Natural killer cell (primary cell): Measurements from ENCODE around the gene RLN3. TPM values are rescaled to one million over a fixed set of nuclear protein-coding genes. Genes with fewer than 3 reads are reported as not detected.

Experiments used
- ATAC-seq, 3 donors: fragments of 150-1000 bp in 2 of 3; fragments of 200-7000 bp in 1 of 3; cut with Tn5 transposase; 1 replicate in 1 of 3; 2 replicates in 2 of 3; pipeline ENCODE4 v1.10.0; 2021; ENCODE audit warnings: mild to moderate bottlenecking in 2 of 3, moderate library complexity in 2 of 3
- DNase-seq, 2 donors: peaks; one replicate each; pipeline versions ENCODE4 v3.0.0 to v3.0.0-alpha.2; 2013 to 2021; ENCODE audit warnings: mixed read lengths in 1 of 2
- H3K27ac ChIP-seq: one replicate; pipeline ENCODE4 v1.5.1; 2013; ENCODE audit warnings: mild to moderate bottlenecking, low read length
- H3K27me3 ChIP-seq: one replicate; pipeline ENCODE4 v1.6.1; 2013; ENCODE audit warnings: low read length; ENCODE audit not compliant: control insufficient read depth, insufficient read depth
- H3K36me3 ChIP-seq: one replicate; pipeline ENCODE4 v1.6.1; 2013; ENCODE audit warnings: low read length; ENCODE audit not compliant: control insufficient read depth, insufficient read depth
- H3K4me1 ChIP-seq: one replicate; pipeline ENCODE4 v1.6.1; 2013; ENCODE audit warnings: low read length; ENCODE audit not compliant: control insufficient read depth, insufficient read depth
- H3K4me3 ChIP-seq: one replicate; pipeline ENCODE4 v1.5.1; 2013; ENCODE audit warnings: low read length
- H3K9me3 ChIP-seq: one replicate; pipeline ENCODE4 v1.6.1; 2013; ENCODE audit warnings: low read length; ENCODE audit not compliant: control insufficient read depth, insufficient read depth
- H3K27ac Mint-ChIP-seq, 2 donors: one replicate each; pipeline ENCODE4 v1.8.0; 2022; ENCODE audit warnings: mild to moderate bottlenecking in 2 of 2, mixed read lengths in 2 of 2, moderate library complexity in 1 of 2
- H3K27me3 Mint-ChIP-seq, 2 donors: one replicate each; pipeline ENCODE4 v1.8.0; 2022; ENCODE audit warnings: low read depth in 2 of 2, mixed read lengths in 2 of 2
- H3K36me3 Mint-ChIP-seq: one replicate; pipeline ENCODE4 v1.8.0; 2022; ENCODE audit warnings: mixed read lengths
- H3K4me1 Mint-ChIP-seq, 2 donors: one replicate each; pipeline ENCODE4 v1.8.0; 2022; ENCODE audit warnings: mixed read lengths in 2 of 2
- H3K4me3 Mint-ChIP-seq: one replicate; pipeline ENCODE4 v1.8.0; 2022; ENCODE audit warnings: mild to moderate bottlenecking, moderate library complexity, mixed read lengths
- H3K9me3 Mint-ChIP-seq, 2 donors: one replicate each; pipeline ENCODE4 v1.8.0; 2022; ENCODE audit warnings: mixed read lengths in 2 of 2
- CTCF ChIP-seq: fragments of 200-600 bp; IDR thresholded peaks from one replicate; pipeline ENCODE4 v1.8.0; 2022; ENCODE audit warnings: antibody characterized with exemption
- WGBS: methylation state at CpG from one replicate; pipeline ENCODE4 v1.1.7; 2013; ENCODE audit warnings: missing lambda C conversion rate; ENCODE audit not compliant: insufficient coverage; 5-methylcytosine and 5-hydroxymethylcytosine counted together
- intact Hi-C: fragments of 100-400 bp; cut with micrococcal nuclease; formaldehyde crosslinking; loops from one replicate; pipeline ENCODE4 v1.14.2; 2022
- total RNA-seq, 4 donors: library from RNA; stranded (reverse); fragments of 120-200 nt in 1 of 4; gene quantifications; one replicate each; pipeline versions ENCODE4 v1.2.3 to v1.2.4, GENCODE V29; 2013 to 2022

RLN3 gene
- total RNA-seq, 3 donors from 2014 or later (not counting 1 experiment from before 2014, with no cell fraction given), result not detected

GRCh38 chr19:13998426-13998825 lies 29.5 kb upstream of the RLN3 start:
- Histone ChIP-seq H3K27me3 (no peaks in the 10 kb centered on the region), H3K27ac (no peak overlapping the region), H3K4me1 (peaks cover 31% of the 10 kb centered on the region), H3K9me3 (peaks cover 9% of the 10 kb centered on the region), H3K36me3 (peaks cover 2% of the 10 kb centered on the region), H3K4me3 (no peak overlapping the region)
- Mint-ChIP-seq H3K9me3 (no peaks in the 10 kb centered on the region), H3K4me3 (no peak overlapping the region), H3K4me1 (peaks cover 15 to 22% of the 10 kb centered on the region in 2 donors), H3K27ac (peak overlapping the region in 1 of 2 donors; percentile 33), H3K27me3 (no peaks in the 10 kb centered on the region), H3K36me3 (no peaks in the 10 kb centered on the region)
- intact Hi-C loops, result no loop called here
- DNase-seq (no peak), ATAC-seq (no peak)
- no peak for TF ChIP-seq CTCF
- 100% methylated on average over 1 of the region's 1 CpG for WGBS

GRCh38 chr19:13999085-13999484 lies 28.9 kb upstream of the RLN3 start:
- ATAC-seq, result no peak
- intact Hi-C loops, result no loop called here
- H3K27me3 Mint-ChIP-seq, result no peaks in the 10 kb centered on the region
- no peak for DNase-seq
- peaks cover 16 to 25% of the 10 kb centered on the region in 2 donors for H3K4me1 Mint-ChIP-seq
- H3K4me3 Mint-ChIP-seq, result no peak overlapping the region
- WGBS, result 97% methylated on average over 3 of the region's 3 CpGs
- Histone ChIP-seq H3K27ac (no peak overlapping the region), H3K4me3 (no peak overlapping the region), H3K27me3 (no peaks in the 10 kb centered on the region), H3K36me3 (peaks cover 2% of the 10 kb centered on the region), H3K9me3 (peaks cover 9% of the 10 kb centered on the region), H3K4me1 (peaks cover 37% of the 10 kb centered on the region)
- H3K27ac Mint-ChIP-seq, result peak overlapping the region in 1 of 2 donors; percentile 33
- TF ChIP-seq CTCF, result no peak
- H3K9me3 Mint-ChIP-seq, result no peaks in the 10 kb centered on the region
- no peaks in the 10 kb centered on the region for H3K36me3 Mint-ChIP-seq

GRCh38 chr19:14000691-14001375 lies 27.1 kb upstream of the RLN3 start:
- peak overlapping the region; percentile 99 for H3K27ac Mint-ChIP-seq
- Histone ChIP-seq H3K4me1 (peaks cover 53% of the 10 kb centered on the region), H3K9me3 (peaks cover 9% of the 10 kb centered on the region), H3K27ac (no peak overlapping the region), H3K27me3 (no peaks in the 10 kb centered on the region), H3K4me3 (no peak overlapping the region), H3K36me3 (no peaks in the 10 kb centered on the region)
- no peak for DNase-seq
- no peak overlapping the region for H3K4me3 Mint-ChIP-seq
- no peaks in the 10 kb centered on the region for H3K9me3 Mint-ChIP-seq
- H3K4me1 Mint-ChIP-seq, result peaks cover 28 to 37% of the 10 kb centered on the region in 2 donors
- no peaks in the 10 kb centered on the region for H3K27me3 Mint-ChIP-seq
- no peak for ATAC-seq
- no peak for TF ChIP-seq CTCF
- no peaks in the 10 kb centered on the region for H3K36me3 Mint-ChIP-seq
- 83% methylated on average over 13 of the region's 13 CpGs for WGBS
- intact Hi-C loops, result no loop called here
